Measurements from ENCODE around the gene PTGER1.

DNA sequence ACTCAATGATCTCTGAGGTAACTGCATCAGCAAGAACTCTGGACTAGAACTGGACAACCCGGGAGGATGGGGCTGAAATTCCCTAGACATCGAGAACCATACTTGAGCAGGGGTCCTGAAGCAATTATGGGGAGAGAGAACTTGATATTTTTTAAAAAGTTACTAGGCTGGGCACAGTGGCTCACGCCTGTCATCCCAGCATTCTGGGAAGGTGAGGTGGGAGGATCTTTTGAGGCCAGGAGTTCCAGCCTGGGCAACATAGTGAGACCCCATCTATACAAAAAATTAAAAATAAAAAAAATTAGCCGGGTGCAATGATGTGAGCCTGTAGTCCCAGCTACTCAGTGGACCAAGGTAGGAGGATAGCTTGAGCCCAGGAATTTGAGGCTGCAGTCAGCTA is 45.4 kb upstream of the PTGER1 start:
- TF ChIP-seq POLR2A (IDR thresholded peaks at IDR 0.05; ENCODE audit: low read length) (no peak), GATA1 (IDR thresholded peaks at IDR 0.05; ENCODE audit: low read depth, low read length) (no peak)
